Thoracic aorta endothelial cell (primary cell): ENCODE data around the gene SPP2. TPM values are rescaled to one million over a fixed set of nuclear protein-coding genes. Genes with fewer than 3 reads are reported as not detected.

Experiments
- total RNA-seq: library from RNA; depleted of rRNA; stranded (reverse); fragments of >200 nt; gene quantifications from 2 replicates; pipeline ENCODE4 v1.2.3, GENCODE V29; 2012

SPP2 gene, protein sequence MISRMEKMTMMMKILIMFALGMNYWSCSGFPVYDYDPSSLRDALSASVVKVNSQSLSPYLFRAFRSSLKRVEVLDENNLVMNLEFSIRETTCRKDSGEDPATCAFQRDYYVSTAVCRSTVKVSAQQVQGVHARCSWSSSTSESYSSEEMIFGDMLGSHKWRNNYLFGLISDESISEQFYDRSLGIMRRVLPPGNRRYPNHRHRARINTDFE
- total RNA-seq, result not detected in 2 replicates

GRCh38 chr2:234050455-234051135 lies at the start of gene SPP2:
Gene SPP2, plus strand, starts transcription at chr2:234050702. Its CDS starts 85 bp downstream, at chr2:234050787.

Other genes starting within 250 kb of the SPP2 start
- 42.0 and 56.3 TPM in 2 replicates for gene HJURP, start 196.2 kb upstream of the SPP2 start, total RNA-seq
- not detected in 2 replicates for gene TRPM8, start 133.3 kb upstream of the SPP2 start, total RNA-seq